ENCODE data around the gene CIITA. TPM values are rescaled to one million over a fixed set of nuclear protein-coding genes. Genes with fewer than 3 reads are reported as not detected.
"Not testable (repeated sequence)": the region's sequence is repeated elsewhere in the genome, so short reads cannot be mapped to it uniquely, and the experiment has no call there.

The CIITA gene
- polyA plus RNA-seq, 3 donors, result 4.9 to 6.3 (median 5.7) TPM

- DNase-seq (ENCODE audit: low read depth in 3 of 3, low spot score in 2 of 3), result no peak
These were observed 57.5 kb downstream of the CIITA start for GRCh38 chr16:10934325-10935107.

- no peak for DNase-seq (ENCODE audit: low read depth in 3 of 3, low spot score in 2 of 3)
These were observed 58.4 kb downstream of the CIITA start for GRCh38 chr16:10935226-10935915.

GRCh38 chr16:10936272-10936984 is 59.4 kb downstream of the CIITA start:
- DNase-seq (ENCODE audit: low read depth in 3 of 3, low spot score in 2 of 3), result no peak

- no peak for DNase-seq (ENCODE audit: low read depth in 3 of 3, low spot score in 2 of 3)
These were observed 60.3 kb downstream of the CIITA start for GRCh38 chr16:10937068-10937859.

GRCh38 chr16:10938321-10938720 is 61.3 kb downstream of the CIITA start:
- no peak for DNase-seq (ENCODE audit: low read depth in 3 of 3, low spot score in 2 of 3)

GRCh38 chr16:10938796-10939648 is 62.0 kb downstream of the CIITA start:
- DNase-seq (ENCODE audit: low read depth in 3 of 3, low spot score in 2 of 3), result no peak

GRCh38 chr16:10939649-10940234 is 62.7 kb downstream of the CIITA start:
- DNase-seq (ENCODE audit: low read depth in 3 of 3, low spot score in 2 of 3), result no peak

GRCh38 chr16:10940501-10941079 is 63.6 kb downstream of the CIITA start:
- no peak for DNase-seq (ENCODE audit: low read depth in 3 of 3, low spot score in 2 of 3)

GRCh38 chr16:10941127-10941933 is 64.3 kb downstream of the CIITA start:
- no peak for DNase-seq (ENCODE audit: low read depth in 3 of 3, low spot score in 2 of 3)

- DNase-seq (ENCODE audit: low read depth in 3 of 3, low spot score in 2 of 3), result not testable (repeated sequence)
These were observed 64.9 kb downstream of the CIITA start for GRCh38 chr16:10941935-10942351.

- peak; percentile 73 to 82 (median 80) for DNase-seq (ENCODE audit: low read depth in 3 of 3, low spot score in 2 of 3)
These were observed 65.5 kb downstream of the CIITA start, which contains the start of gene DEXI for GRCh38 chr16:10942352-10943063. Gene DEXI (minus strand): TSS chr16:10942468. CDS start chr16:10942005, 463 bp downstream.

GRCh38 chr16:10943064-10943353 is 66.0 kb downstream of the CIITA start:
- no peak for DNase-seq (ENCODE audit: low read depth in 3 of 3, low spot score in 2 of 3)

GRCh38 chr16:10944249-10945064 is 67.5 kb downstream of the CIITA start, which contains the start of gene CLEC16A:
Gene CLEC16A (plus strand): TSS chr16:10944564. CDS start chr16:10944718, 154 bp downstream.
- DNase-seq (ENCODE audit: low read depth in 3 of 3, low spot score in 2 of 3), result peak; percentile 84 to 85 (median 84)

GRCh38 chr16:10945065-10945787 is 68.2 kb downstream of the CIITA start:
- no peak for DNase-seq (ENCODE audit: low read depth in 3 of 3, low spot score in 2 of 3)

GRCh38 chr16:10946308-10946707 is 69.3 kb downstream of the CIITA start:
- DNase-seq (ENCODE audit: low read depth in 3 of 3, low spot score in 2 of 3), result no peak

- no peak for DNase-seq (ENCODE audit: low read depth in 3 of 3, low spot score in 2 of 3)
These were observed 70.3 kb downstream of the CIITA start for GRCh38 chr16:10947211-10947787.
